ENCODE results near the gene CLRN3.

CLRN3 gene

GRCh38 chr10:127919418-127920271 is 26.9 kb upstream of the CLRN3 start:
- peak; percentile 62 for DNase-seq (ENCODE audit: low read depth)

- DNase-seq (ENCODE audit: low read depth) = no peak
Observed at GRCh38 chr10:127918572-127918971, 25.8 kb upstream of the CLRN3 start.

GRCh38 chr10:127916826-127917225 is 24.1 kb upstream of the CLRN3 start:
- DNase-seq (ENCODE audit: low read depth) = no peak

- DNase-seq (ENCODE audit: low read depth) = no peak
Observed at GRCh38 chr10:127915324-127915723, 22.6 kb upstream of the CLRN3 start.

GRCh38 chr10:127913368-127913759 is 20.6 kb upstream of the CLRN3 start:
- no peak for DNase-seq (ENCODE audit: low read depth)

GRCh38 chr10:127912607-127913367 is 20.0 kb upstream of the CLRN3 start:
- DNase-seq (ENCODE audit: low read depth) = no peak

GRCh38 chr10:127911867-127912257 is 19.1 kb upstream of the CLRN3 start:
- DNase-seq (ENCODE audit: low read depth) = no peak

GRCh38 chr10:127911218-127911866 is 18.6 kb upstream of the CLRN3 start:
- no peak for DNase-seq (ENCODE audit: low read depth)

- DNase-seq (ENCODE audit: low read depth) = no peak
Observed at GRCh38 chr10:127910464-127910770, 17.7 kb upstream of the CLRN3 start.

- no peak for DNase-seq (ENCODE audit: low read depth)
Observed at GRCh38 chr10:127909716-127910463, 17.1 kb upstream of the CLRN3 start.

- no peak for DNase-seq (ENCODE audit: low read depth)
Observed at GRCh38 chr10:127908959-127909267, 16.2 kb upstream of the CLRN3 start.

- peak; percentile 55 for DNase-seq (ENCODE audit: low read depth)
Observed at GRCh38 chr10:127908106-127908958, 15.6 kb upstream of the CLRN3 start.

GRCh38 chr10:127907411-127908105 is 14.8 kb upstream of the CLRN3 start:
- DNase-seq (ENCODE audit: low read depth) = no peak

GRCh38 chr10:127906548-127907377 is 14.0 kb upstream of the CLRN3 start, which contains the start of gene PTPRE:
Gene PTPRE, plus strand, starts transcription at chr10:127907103. Its CDS starts 133,779 bp downstream, at chr10:128040882.
- no peak for DNase-seq (ENCODE audit: low read depth)

- no peak for DNase-seq (ENCODE audit: low read depth)
Observed at GRCh38 chr10:127905848-127906261, 13.1 kb upstream of the CLRN3 start.

GRCh38 chr10:127905001-127905847 is 12.5 kb upstream of the CLRN3 start:
- DNase-seq (ENCODE audit: low read depth) = no peak

- no peak for DNase-seq (ENCODE audit: low read depth)
Observed at GRCh38 chr10:127904311-127905000, 11.7 kb upstream of the CLRN3 start.

GRCh38 chr10:127903789-127904188 is 11.0 kb upstream of the CLRN3 start:
- no peak for DNase-seq (ENCODE audit: low read depth)
